Aortic smooth muscle cell (primary cell): Measurements from ENCODE around the gene FBXL4. TPM values are rescaled to one million over a fixed set of nuclear protein-coding genes. Genes with fewer than 3 reads are reported as not detected.

Experiments
- total RNA-seq: library from RNA; depleted of rRNA; stranded (reverse); fragments of >200 nt; gene quantifications from 2 replicates; pipeline ENCODE4 v1.2.3, GENCODE V29; 2014

Gene FBXL4
- total RNA-seq, result 9.9 and 13.2 TPM in 2 replicates

GRCh38 chr6:98947411-98948292 lies at the start of gene FBXL4:
Gene FBXL4 (minus strand): TSS chr6:98947946. CDS start chr6:98926988, 20,958 bp downstream.

GRCh38 chr6:98834060-98835031 lies 113.4 kb downstream of the FBXL4 start, which contains the start of gene POU3F2:
Gene POU3F2 (plus strand): TSS chr6:98834574. CDS start chr6:98834874, 300 bp downstream.

Other genes with a start within 250 kb of the FBXL4 start
- under 0.01 TPM in 1 of 2 replicates, not detected in the other for gene POU3F2, start 113.4 kb downstream of the FBXL4 start, total RNA-seq